H1 (cell line): ENCODE results near the gene CYSLTR1.

Experiments used
- BCL11A ChIP-seq, 2 experiments: IDR thresholded peaks; one replicate each; pipeline ENCODE4 v1.6.1; 2011; ENCODE audit warnings: low read depth in 2 of 2, low read length in 2 of 2, mild to moderate bottlenecking in 2 of 2
- CREB1 ChIP-seq: IDR thresholded peaks from 2 replicates; pipeline ENCODE4 v1.6.1; 2012; ENCODE audit warnings: inconsistent platforms
- CTCF ChIP-seq, 3 experiments: IDR thresholded peaks; 1 replicate in 2 of 3; 2 replicates in 1 of 3; pipeline versions ENCODE4 v1.5.1 to v1.6.1; 2011; ENCODE audit warnings: low read length in 3 of 3, mild to moderate bottlenecking in 3 of 3, inconsistent platforms in 2 of 3, low read depth in 1 of 3, moderate library complexity in 1 of 3; ENCODE audit not compliant: insufficient read depth in 1 of 3; ENCODE audit errors: control extremely low read depth in 1 of 3
- EP300 ChIP-seq, 2 experiments: IDR thresholded peaks; 1 replicate in 1 of 2; 2 replicates in 1 of 2; pipeline ENCODE4 v1.6.1; 2011 to 2012; ENCODE audit warnings: low read depth in 2 of 2, low read length in 2 of 2, mild to moderate bottlenecking in 2 of 2, borderline replicate concordance in 1 of 2, inconsistent platforms in 1 of 2, moderate library complexity in 1 of 2
- EZH2 ChIP-seq: fragments of 200-600 bp; sonication (generic); IDR thresholded peaks from 2 replicates; pipeline ENCODE4 v1.7.1; 2012; ENCODE audit warnings: low read depth, mild to moderate bottlenecking, moderate library complexity, low read length, inconsistent platforms; ENCODE audit not compliant: severe bottlenecking
- JUN ChIP-seq: IDR thresholded peaks from 2 replicates; pipeline ENCODE4 v1.6.1; 2011; ENCODE audit warnings: low read depth, mild to moderate bottlenecking, improper control_type of control experiment, low read length
- KDM1A ChIP-seq: fragments of 200-600, 300-600 bp; sonication (generic); IDR thresholded peaks from 2 replicates; pipeline ENCODE4 v1.7.1; 2016; ENCODE audit warnings: mild to moderate bottlenecking, low read length, borderline replicate concordance
- POLR2A ChIP-seq, 2 experiments: IDR thresholded peaks; 1 replicate in 1 of 2; 2 replicates in 1 of 2; pipeline ENCODE4 v1.6.1; 2011; ENCODE audit warnings: low read depth in 2 of 2, low read length in 2 of 2, mild to moderate bottlenecking in 2 of 2; ENCODE audit errors: control extremely low read depth in 1 of 2
- SRF ChIP-seq: IDR thresholded peaks from 2 replicates; pipeline ENCODE4 v1.6.1; 2011; ENCODE audit warnings: mild to moderate bottlenecking, low read depth, low read length, moderate library complexity
- SUZ12 ChIP-seq: fragments of 200-600 bp; sonication (generic); IDR thresholded peaks from 2 replicates; pipeline ENCODE4 v1.6.1; 2012; ENCODE audit warnings: mild to moderate bottlenecking, inconsistent platforms, low read length, moderate library complexity, mixed read lengths
- USF2 ChIP-seq: IDR thresholded peaks from 2 replicates; pipeline ENCODE4 v1.6.1; 2011; ENCODE audit warnings: low read length, improper control_type of control experiment
- YY1 ChIP-seq: IDR thresholded peaks from 2 replicates; pipeline ENCODE4 v1.6.1; 2011; ENCODE audit warnings: low read depth, mild to moderate bottlenecking, low read length

GRCh38 chrX:78283511-78283910 is 43.9 kb downstream of the CYSLTR1 start:
- TF ChIP-seq YY1 (no peak), USF2 (no peak), EP300 (IDR thresholded peaks at IDR 0.05; ENCODE audit: borderline replicate concordance in 1 of 2, low read depth in 2 of 2, low read length in 2 of 2) (no peak), KDM1A (no peak), SRF (no peak), CTCF (IDR thresholded peaks at IDR 0.05; ENCODE audit: control extremely low read depth in 1 of 3, insufficient read depth in 1 of 3, low read depth in 1 of 3, low read length in 3 of 3) (no peak), CREB1 (no peak), POLR2A (IDR thresholded peaks at IDR 0.05; ENCODE audit: control extremely low read depth in 1 of 2, low read depth in 2 of 2, low read length in 2 of 2) (no peak), EZH2 (no peak), BCL11A (IDR thresholded peaks at IDR 0.05; ENCODE audit: low read depth in 2 of 2, low read length in 2 of 2) (no peak), SUZ12 (no peak), JUN (no peak)
